Adrenal gland (tissue), 5 donors: ENCODE results near the gene RALGDS.

Source experiments
- POLR2A ChIP-seq, 2 donors: fragments of 450-650 bp; IDR thresholded peaks; one replicate each; pipeline ENCODE4 v1.6.1; 2017; ENCODE audit warnings: antibody characterized with exemption in 2 of 2, mild to moderate bottlenecking in 2 of 2, moderate library complexity in 1 of 2
- TF ChIP-seq, protein P1 (sequence below), 6 experiments: fragments of 450-650 bp in 4 of 6; fragments of 200-600 bp in 2 of 6; sonication (generic) in 1 of 6; IDR thresholded peaks; 1 replicate in 5 of 6; 2 replicates in 1 of 6; pipeline versions ENCODE4 v1.5.1 to v1.8.0; 2016 to 2021; ENCODE audit warnings: antibody characterized with exemption in 6 of 6, mild to moderate bottlenecking in 2 of 6, moderate library complexity in 1 of 6
- donor health status: DM: no; HTN: no; CAD: no.

DNA sequence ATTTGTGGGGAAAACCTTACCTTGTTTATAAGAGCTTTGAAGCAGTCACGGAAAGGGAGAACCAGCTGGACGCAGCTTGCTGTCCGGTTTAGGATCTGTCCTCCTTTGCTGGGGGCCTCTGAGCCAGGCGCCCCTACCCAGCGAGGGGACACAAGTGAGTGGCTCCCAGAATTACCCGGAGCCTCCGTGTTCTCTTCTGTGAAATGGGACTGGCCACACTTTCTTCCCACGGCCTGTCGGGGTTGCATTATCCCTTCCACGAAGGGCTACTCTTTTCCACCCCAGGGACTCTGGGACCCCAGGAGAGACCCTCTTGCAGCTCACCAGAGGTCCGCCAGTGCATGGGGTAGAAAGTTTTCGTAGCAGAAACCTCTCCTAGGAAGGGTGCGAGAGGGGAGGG, 43.2 kb upstream of the RALGDS start:
- no peak for TF ChIP-seq POLR2A (IDR thresholded peaks at IDR 0.05)
- TF ChIP-seq, protein P1, sequence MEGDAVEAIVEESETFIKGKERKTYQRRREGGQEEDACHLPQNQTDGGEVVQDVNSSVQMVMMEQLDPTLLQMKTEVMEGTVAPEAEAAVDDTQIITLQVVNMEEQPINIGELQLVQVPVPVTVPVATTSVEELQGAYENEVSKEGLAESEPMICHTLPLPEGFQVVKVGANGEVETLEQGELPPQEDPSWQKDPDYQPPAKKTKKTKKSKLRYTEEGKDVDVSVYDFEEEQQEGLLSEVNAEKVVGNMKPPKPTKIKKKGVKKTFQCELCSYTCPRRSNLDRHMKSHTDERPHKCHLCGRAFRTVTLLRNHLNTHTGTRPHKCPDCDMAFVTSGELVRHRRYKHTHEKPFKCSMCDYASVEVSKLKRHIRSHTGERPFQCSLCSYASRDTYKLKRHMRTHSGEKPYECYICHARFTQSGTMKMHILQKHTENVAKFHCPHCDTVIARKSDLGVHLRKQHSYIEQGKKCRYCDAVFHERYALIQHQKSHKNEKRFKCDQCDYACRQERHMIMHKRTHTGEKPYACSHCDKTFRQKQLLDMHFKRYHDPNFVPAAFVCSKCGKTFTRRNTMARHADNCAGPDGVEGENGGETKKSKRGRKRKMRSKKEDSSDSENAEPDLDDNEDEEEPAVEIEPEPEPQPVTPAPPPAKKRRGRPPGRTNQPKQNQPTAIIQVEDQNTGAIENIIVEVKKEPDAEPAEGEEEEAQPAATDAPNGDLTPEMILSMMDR (IDR thresholded peaks at IDR 0.05), result no peak
